Heart left ventricle (tissue), 13 donors: ENCODE results near the gene CSMD2.

Source experiments
- CTCF ChIP-seq, 12 donors: fragments of 200-600 bp; sonication (generic) in 4 of 12; IDR thresholded peaks; one replicate each; pipeline versions ENCODE4 v1.5.0 to v1.8.0; 2018 to 2022; ENCODE audit warnings: antibody characterized with exemption in 12 of 12, mild to moderate bottlenecking in 5 of 12
- POLR2A ChIP-seq, 2 donors: fragments of 450-650 bp; IDR thresholded peaks; one replicate each; pipeline ENCODE4 v1.6.1; 2017; ENCODE audit warnings: antibody characterized with exemption in 2 of 2, mild to moderate bottlenecking in 2 of 2, moderate library complexity in 2 of 2
- donor health status: ischemic (EF 13 %, LVEDD 7.1; RV severe dilation, severe dysfunction).
- donor health status: DM: no; HTN: yes; CAD: no.
- donor health status: DM: no; HTN: no; CAD: no.
- donor health status: ischemic (EF 25% LVEDD 6.9; RV normal size, moderate dysfunction).
- donor health status: ischemic (EF 25% LVEDD 5.7; RV mildly dilated, moderate dysfunction).
- donor health status: ischemic (EF 35%, LVEDD 5.7; RV mildly dilated, moderate dysfunction).
- donor health status: nonischemic (EF 11% LVEDD 7.7; RV severe dilation, severe dysfunction).
- donor health status: DM: yes; HTN: yes; CAD: no.
- donor health status: PGD.
- donor health status: ischemic (EF 29% LVEDD 5.4; RV normal size, mild dysfunction).
- donor health status: nonischemic (EF 23%, LVEDD 6.1; RV moderate dilation, normal function).

DNA sequence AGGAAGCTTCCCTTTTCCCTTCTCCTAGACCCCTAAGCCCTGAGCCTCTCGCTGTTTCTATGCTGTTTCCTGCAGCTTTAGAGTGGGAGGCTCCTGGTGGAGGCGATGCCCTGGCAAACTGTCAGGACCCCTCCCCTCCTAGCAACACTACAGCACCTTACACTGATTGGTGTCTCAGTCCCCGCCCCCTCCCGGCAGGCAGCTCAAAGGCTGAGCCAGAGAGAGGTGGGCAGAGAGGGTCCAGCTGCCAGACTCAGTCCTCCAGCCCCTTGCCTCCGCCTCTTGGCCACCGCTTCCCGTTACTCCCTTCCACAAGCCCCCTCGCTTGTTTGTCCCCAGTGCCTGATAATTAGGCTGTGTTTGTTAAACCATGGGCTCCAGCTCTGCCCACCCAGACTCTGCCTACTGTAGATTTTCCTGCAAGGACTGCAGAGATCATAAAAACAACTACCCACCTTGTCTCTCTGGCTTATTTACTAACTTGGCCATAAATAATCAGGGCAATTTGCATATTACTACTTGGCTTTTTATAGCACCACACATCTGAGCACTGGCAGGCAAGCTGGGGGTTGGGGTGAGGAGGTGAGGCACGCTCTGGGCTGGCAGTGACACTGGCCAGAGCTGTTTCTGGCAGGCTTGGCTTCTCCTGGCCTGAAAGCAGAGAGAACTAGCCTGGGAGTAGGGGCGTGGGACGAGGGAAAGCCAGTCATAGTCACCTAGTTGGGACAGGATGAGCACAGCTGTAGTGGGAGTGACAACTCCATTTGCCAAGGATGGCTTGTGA, 107.5 kb downstream of the CSMD2 start:
- no peak for TF ChIP-seq CTCF (IDR thresholded peaks at IDR 0.05)
- TF ChIP-seq POLR2A (IDR thresholded peaks at IDR 0.05) = no peak
